DOHH2 (cell line): ENCODE results near the gene PSMD3.

Source experiments
- EZH2phosphoT487 ChIP-seq: fragments of 200-600 bp; sonication (generic); IDR thresholded peaks from 2 replicates; pipeline ENCODE4 v1.6.1; 2017; ENCODE audit warnings: borderline replicate concordance, mild to moderate bottlenecking, antibody characterized with exemption, low read length, moderate library complexity, mixed read lengths
- TF ChIP-seq, protein P1 (sequence below): fragments of 200-600 bp; sonication (generic); IDR thresholded peaks from one replicate; pipeline ENCODE4 v1.5.1; 2014; ENCODE audit warnings: antibody characterized with exemption, mild to moderate bottlenecking, low read depth, low read length; ENCODE audit not compliant: poor library complexity, severe bottlenecking

DNA sequence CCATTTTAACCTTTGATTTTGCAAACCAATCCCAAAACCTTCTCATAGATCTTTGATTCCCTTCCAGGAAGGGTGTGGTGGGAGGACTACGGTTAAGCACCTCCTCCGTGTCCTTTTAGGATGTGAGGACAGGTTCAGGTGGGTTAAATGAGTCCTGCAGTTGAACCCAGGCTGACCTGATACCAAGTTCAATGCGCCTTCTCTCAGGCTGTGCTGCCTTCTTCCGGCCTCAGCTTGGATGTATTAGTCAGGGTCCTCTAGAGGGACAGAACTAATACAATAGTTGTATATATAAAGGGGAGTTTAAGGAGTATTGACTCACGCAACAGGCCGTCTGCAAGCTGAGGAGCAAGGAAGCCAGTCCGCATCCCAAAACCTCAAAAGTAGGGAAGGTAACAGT is 24.1 kb downstream of the PSMD3 start:
- TF ChIP-seq, protein P1, sequence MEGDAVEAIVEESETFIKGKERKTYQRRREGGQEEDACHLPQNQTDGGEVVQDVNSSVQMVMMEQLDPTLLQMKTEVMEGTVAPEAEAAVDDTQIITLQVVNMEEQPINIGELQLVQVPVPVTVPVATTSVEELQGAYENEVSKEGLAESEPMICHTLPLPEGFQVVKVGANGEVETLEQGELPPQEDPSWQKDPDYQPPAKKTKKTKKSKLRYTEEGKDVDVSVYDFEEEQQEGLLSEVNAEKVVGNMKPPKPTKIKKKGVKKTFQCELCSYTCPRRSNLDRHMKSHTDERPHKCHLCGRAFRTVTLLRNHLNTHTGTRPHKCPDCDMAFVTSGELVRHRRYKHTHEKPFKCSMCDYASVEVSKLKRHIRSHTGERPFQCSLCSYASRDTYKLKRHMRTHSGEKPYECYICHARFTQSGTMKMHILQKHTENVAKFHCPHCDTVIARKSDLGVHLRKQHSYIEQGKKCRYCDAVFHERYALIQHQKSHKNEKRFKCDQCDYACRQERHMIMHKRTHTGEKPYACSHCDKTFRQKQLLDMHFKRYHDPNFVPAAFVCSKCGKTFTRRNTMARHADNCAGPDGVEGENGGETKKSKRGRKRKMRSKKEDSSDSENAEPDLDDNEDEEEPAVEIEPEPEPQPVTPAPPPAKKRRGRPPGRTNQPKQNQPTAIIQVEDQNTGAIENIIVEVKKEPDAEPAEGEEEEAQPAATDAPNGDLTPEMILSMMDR: no peak
- no peak for TF ChIP-seq EZH2phosphoT487
